Ectodermal cell (in vitro differentiated cells): ENCODE results near the gene ITGB7.

Source experiments
- H3K27ac ChIP-seq: 2 replicates; pipeline ENCODE4 v1.7.0; 2013; ENCODE audit warnings: mild to moderate bottlenecking, low read depth, low read length; ENCODE audit not compliant: insufficient read depth, poor library complexity, severe bottlenecking
- H3K27me3 ChIP-seq: 2 replicates; pipeline ENCODE4 v1.7.0; 2013; ENCODE audit warnings: mild to moderate bottlenecking, low read length; ENCODE audit not compliant: insufficient read depth, control insufficient read depth, poor library complexity, severe bottlenecking
- H3K36me3 ChIP-seq: one replicate; pipeline ENCODE4 v1.7.0; 2013; ENCODE audit warnings: low read length; ENCODE audit not compliant: control insufficient read depth, insufficient read depth
- H3K4me1 ChIP-seq: one replicate; pipeline ENCODE4 v1.7.0; 2013; ENCODE audit warnings: low read length; ENCODE audit not compliant: control insufficient read depth, insufficient read depth
- H3K4me3 ChIP-seq: 2 replicates; pipeline ENCODE4 v1.7.0; 2013; ENCODE audit warnings: low read depth, low read length, control low read depth; ENCODE audit not compliant: insufficient read depth
- H3K9me3 ChIP-seq: 2 replicates; pipeline ENCODE4 v1.7.0; 2013; ENCODE audit warnings: mild to moderate bottlenecking, low read length, moderate library complexity; ENCODE audit not compliant: control insufficient read depth
- WGBS, 2 experiments: methylation state at CpG; one replicate each; pipeline ENCODE4 v1.1.7; 2013; ENCODE audit warnings: missing lambda C conversion rate in 2 of 2; 5-methylcytosine and 5-hydroxymethylcytosine counted together

ITGB7 gene

DNA sequence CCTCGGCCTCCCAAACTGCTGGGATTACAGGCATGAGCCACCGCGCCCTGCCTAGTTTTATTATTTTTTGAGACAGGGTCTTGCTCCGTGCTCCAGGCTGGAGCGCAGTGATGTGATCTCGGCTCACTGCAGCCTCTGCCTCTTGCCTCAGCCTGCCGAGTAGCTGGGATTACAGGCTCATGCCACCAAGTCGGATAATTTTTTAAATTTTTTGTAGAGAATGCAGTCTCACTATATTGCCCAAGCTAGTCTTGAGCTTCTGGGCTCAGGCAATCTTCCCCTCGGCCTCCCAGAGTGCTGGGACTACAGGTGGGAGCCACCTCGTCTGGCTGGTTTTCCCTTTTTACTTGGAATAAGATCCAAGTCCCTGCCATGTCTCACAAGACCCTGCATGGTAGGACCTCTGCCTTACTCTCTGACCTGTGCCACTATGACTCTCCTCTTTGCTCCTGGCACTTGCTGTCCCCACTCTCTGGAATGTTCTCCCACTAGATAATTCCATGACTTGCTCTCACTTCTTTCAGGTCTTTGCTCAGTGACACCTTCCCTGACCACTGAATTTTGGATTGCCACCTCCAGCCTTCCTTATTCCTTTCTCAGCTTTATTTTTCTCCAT is 32.7 kb upstream of the ITGB7 start:
- no peaks in the 10 kb centered on the region for H3K36me3 ChIP-seq
- WGBS, 2 experiments, result 92% methylated on average over 10 of the region's 10 CpGs
- no peaks in the 10 kb centered on the region for H3K27me3 ChIP-seq
- no peak overlapping the region for H3K27ac ChIP-seq
- no peak overlapping the region for H3K4me3 ChIP-seq
- peaks cover 40% of the 10 kb centered on the region for H3K4me1 ChIP-seq
- no peaks in the 10 kb centered on the region for H3K9me3 ChIP-seq

DNA sequence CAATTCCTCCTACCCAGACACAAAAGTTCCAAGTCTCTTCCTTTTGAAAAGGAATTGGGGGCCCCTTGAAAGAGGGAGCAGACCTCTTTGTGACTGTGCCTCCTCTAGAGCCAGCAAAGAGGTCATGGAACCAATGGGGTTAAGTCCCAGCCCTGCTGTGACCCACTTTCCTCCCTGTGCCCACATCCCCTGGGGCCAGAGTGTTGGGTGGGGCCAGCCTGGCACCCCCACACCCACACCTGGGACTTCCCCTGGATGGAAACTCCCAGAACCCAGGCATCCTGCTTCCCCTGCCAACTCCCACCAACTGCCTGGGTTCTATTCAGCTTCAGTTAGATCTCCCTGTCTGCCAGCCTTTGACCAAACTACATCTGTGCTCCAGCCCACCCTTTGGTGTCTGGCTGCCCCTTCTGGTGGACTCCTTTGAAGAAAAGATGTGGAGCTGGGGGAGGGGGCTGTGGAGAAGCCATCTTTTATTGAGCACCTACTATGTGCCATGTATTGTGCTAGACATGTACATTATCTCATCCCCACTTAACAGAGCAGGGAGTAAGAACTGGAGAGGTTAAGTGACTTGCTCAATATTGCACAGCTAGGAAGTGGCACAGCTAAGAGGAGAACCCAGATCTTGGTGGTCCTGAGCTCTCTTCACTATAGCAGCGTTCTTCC is 29.5 kb upstream of the ITGB7 start:
- 96 to 100% methylated on average over 1 of the region's 1 CpG for WGBS, 2 experiments
- peaks cover 1% of the 10 kb centered on the region for H3K27me3 ChIP-seq

DNA sequence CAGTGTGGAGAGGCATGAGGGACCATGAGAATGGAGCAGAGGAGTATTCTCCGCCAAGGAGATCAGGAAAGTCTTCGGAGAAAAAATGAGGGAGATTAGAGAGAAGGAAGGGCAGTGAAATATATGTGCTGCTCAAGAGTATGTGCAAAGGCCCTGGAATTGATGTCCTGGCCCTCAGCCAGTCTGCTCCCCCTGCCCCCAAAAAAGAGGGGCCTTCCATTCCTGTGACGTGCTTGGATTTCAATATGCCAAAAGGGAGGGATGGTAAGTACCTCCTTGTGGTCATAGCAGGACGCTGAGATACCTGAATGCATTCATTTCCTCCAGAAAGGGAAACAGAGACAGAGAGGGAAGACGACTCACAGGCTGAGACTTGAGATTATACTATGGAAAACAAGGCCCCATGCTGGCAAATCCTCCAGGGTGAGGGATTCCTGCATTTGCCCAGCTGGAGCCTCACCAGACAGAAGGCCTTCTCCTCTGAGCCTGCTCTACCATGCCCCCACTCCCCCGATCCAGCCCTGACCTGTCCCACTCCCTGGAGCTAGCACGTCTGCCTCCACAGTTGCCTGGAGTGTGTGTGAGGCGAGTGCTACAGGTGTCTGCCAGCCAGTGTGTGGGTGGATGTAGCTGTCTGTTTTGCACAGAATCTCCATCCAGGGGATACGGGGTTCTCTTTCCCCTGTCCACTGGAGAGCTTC is 28.8 kb upstream of the ITGB7 start:
- Histone ChIP-seq H3K4me1 (peaks cover 41% of the 10 kb centered on the region), H3K9me3 (no peaks in the 10 kb centered on the region), H3K27me3 (peaks cover 5% of the 10 kb centered on the region), H3K36me3 (no peaks in the 10 kb centered on the region), H3K4me3 (no peak overlapping the region), H3K27ac (no peak overlapping the region)
- WGBS, 2 experiments, result 45% methylated on average over 9 of the region's 9 CpGs

More for the DNA sequence above, 29.5 kb upstream of the ITGB7 start:
- Histone ChIP-seq H3K4me1 (peaks cover 47% of the 10 kb centered on the region), H3K36me3 (no peaks in the 10 kb centered on the region), H3K27ac (no peak overlapping the region), H3K4me3 (no peak overlapping the region), H3K9me3 (no peaks in the 10 kb centered on the region)

DNA sequence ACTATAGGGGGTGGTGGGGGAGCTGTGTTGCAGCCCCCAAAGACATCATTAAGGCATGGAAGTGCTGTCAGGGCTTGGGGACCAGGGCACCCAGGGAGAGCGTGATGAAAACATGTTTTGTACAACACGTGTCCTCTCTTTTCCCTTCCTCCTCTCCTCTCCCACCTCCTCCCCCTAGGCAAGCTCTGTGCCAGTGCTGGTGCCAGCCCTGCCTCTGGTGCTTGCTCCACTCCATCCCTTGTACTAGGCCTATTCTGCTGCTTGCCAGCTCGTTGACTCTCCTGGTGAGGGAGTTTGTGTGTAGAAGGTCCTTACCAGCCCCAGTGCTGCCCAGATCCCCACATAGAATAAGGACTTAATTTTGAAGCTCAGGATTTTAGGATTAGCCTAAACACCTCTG is 28.1 kb upstream of the ITGB7 start:
- Histone ChIP-seq H3K27me3 (peaks cover 5% of the 10 kb centered on the region), H3K27ac (no peak overlapping the region), H3K9me3 (no peaks in the 10 kb centered on the region), H3K36me3 (no peaks in the 10 kb centered on the region), H3K4me3 (no peak overlapping the region), H3K4me1 (peaks cover 40% of the 10 kb centered on the region)
- WGBS, 2 experiments, result 79 to 85% methylated on average over 2 to 3 of the region's 3 CpGs

DNA sequence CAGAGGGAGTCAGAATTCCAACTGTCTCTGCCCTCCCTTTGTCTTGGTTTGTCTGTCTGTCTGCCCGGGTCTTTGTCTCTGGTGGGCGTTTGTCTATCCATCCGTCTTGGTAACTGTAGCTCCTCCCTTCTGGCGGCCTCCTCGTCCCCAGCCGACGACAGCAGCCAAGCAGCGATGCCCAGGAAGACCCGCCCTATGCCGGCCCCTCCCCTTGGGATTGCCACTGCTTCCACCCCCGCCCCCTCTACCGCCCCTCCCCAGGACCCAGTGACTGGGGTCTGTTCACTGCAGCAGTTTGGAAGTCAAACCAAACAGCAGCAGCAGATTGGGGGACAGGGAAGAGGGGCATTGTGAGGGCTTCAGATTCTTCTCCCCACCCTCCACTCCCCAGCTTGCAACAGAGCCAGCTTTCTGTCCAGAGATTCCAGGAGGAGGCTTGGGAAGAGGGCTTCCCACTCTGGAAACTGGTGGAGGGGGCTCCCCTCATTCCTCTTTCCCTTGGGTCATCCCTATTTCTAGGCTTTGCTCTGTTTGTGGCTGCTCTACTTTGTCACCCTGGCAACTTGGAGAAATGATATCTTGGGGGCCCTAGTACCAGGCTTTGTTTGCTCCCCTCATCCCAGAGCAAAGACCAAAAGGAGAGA is 27.3 kb upstream of the ITGB7 start:
- peak overlapping the region; percentile 79 for H3K27ac ChIP-seq
- peak overlapping the region; percentile 11 for H3K4me3 ChIP-seq
- no peaks in the 10 kb centered on the region for H3K9me3 ChIP-seq
- no peaks in the 10 kb centered on the region for H3K36me3 ChIP-seq
- peaks cover 42% of the 10 kb centered on the region for H3K4me1 ChIP-seq
- 0 to 2% methylated on average over 12 of the region's 12 CpGs for WGBS, 2 experiments
- peaks cover 5% of the 10 kb centered on the region for H3K27me3 ChIP-seq

DNA sequence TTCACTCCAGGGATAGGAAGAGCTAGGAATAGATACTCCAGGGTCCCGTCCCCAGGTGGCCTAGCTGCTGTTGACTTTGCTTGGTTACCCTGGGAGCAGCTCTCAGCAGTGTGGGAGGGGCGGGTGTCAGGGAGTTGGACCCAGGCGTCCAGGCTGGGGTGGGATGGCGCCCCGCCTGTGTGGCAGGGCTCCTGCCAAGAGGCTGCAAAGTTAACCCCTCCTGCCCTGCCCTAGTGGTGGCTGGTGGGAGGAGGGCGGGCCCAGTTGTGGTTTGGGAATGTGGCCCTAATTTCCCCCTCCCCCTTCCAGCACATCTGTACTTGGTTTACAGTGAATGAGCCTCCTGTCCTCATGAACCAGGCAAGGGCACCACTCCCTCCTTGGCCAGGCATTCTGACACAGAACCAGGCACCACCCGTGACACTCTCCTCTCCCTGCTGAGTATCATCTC is 26.6 kb upstream of the ITGB7 start:
- peak overlapping the region; percentile 11 for H3K4me3 ChIP-seq
- H3K36me3 ChIP-seq, result no peaks in the 10 kb centered on the region
- H3K27me3 ChIP-seq, result peaks cover 5% of the 10 kb centered on the region
- H3K4me1 ChIP-seq, result peaks cover 42% of the 10 kb centered on the region
- peak overlapping the region; percentile 79 for H3K27ac ChIP-seq
- 31 to 32% methylated on average over 7 of the region's 7 CpGs for WGBS, 2 experiments
- H3K9me3 ChIP-seq, result no peaks in the 10 kb centered on the region

DNA sequence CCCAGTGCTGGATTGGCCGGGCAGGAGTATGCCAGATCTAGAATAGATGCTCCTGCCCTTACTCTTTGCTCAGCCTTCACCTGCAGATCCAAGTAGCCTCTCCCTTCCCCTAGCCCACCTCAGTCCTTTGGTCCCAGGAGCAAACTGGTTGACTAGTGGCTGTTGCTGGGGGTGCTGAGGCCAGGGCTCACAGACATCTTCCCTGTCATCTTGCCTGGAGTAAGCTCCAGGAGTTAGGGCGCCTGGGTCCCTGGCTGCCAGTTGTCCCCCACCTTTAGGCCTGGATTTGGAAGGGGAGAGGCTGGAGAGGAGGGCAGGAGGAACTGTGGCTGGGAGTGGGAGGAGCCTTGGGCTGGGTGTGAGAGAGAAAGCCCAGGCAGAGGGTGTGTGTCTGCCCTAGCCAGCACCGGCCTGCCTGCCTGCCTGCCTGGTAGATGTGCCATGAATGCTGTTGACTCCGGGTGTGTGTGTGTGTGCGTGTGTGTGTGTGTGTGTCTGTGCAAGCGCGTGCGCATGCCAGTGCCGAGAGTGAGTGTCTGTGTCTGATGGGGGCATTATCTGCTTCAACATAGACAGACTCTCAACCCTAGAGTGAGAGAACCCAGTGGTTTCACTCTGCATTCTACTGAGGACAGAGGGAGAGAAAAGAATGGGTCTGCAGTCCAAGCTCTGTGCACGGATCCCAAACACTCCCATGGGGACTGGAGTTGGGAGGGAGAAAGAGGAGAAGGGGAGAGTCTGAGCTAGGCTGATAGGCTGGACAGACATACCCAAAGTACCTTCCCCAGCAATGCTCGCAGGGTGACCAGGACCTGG is 25.8 kb upstream of the ITGB7 start:
- Histone ChIP-seq H3K9me3 (no peaks in the 10 kb centered on the region), H3K27ac (no peak overlapping the region), H3K36me3 (no peaks in the 10 kb centered on the region), H3K27me3 (peaks cover 5% of the 10 kb centered on the region), H3K4me1 (peaks cover 42% of the 10 kb centered on the region), H3K4me3 (peak overlapping the region; percentile 28)
- 36 to 37% methylated on average over 11 of the region's 11 CpGs for WGBS, 2 experiments

DNA sequence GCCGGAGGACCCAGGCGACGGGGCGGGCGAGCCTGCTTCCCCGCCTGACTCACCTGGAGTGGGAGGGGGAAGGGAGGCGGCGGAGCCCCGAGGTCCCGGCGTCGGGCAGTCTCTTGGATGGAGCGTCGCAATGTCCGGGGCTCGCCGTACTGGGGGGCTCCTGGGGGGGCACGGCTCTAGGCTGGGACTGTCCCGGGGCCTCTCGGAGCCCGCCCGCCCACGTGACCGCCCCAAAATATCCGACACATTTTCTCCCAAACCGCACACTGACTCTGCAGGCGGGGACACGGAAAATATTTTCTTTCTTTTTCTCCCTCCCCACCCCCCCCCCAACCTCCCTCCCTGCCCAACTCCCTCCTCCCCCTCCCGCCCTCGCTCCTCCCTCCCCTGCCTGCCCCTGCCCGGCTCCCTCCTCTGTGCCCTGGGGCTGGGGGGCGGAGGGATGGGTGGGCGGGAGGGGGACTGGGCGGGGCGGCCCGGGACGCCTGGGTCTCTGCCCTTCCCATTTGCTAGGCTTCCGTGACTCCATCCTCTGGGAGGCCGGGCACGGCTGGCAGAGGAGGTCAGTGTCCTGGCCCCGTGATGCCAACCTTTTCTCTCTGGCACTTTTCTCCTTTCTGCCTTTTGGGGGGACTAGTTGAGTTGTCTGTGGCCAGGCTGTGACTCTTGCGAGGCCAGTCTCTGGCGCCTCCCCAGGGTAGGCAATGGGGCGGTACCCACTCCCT is 25.0 kb upstream of the ITGB7 start, which contains the start of gene RARG:
RARG (minus strand) TSS at position 289 of the 725 bp plus-strand sequence. CDS start 4,664 bp downstream, outside the sequence.
- Histone ChIP-seq H3K27me3 (peaks cover 5% of the 10 kb centered on the region), H3K4me1 (peaks cover 42% of the 10 kb centered on the region)

DNA sequence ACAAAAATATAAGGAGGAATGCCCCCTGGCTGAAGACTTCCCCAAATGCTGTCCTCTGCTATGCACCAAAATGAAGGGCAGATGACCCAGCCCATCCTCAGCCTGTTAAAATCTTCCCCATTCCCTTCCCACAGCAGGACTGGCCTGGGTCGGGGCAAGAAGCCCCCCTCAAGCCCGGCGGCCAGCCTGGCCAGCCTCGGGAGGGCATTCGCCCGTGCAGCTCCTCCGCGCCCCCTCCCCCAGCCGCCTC is 24.5 kb upstream of the ITGB7 start:
- peak overlapping the region; percentile 51 for H3K4me3 ChIP-seq
- no peaks in the 10 kb centered on the region for H3K36me3 ChIP-seq
- H3K4me1 ChIP-seq, result peaks cover 42% of the 10 kb centered on the region
- no peak overlapping the region for H3K27ac ChIP-seq
- WGBS, 2 experiments, result 0% methylated on average over 9 of the region's 9 CpGs
- peaks cover 5% of the 10 kb centered on the region for H3K27me3 ChIP-seq
- H3K9me3 ChIP-seq, result no peaks in the 10 kb centered on the region

More for the DNA sequence above, 25.0 kb upstream of the ITGB7 start, which contains the start of gene RARG:
- no peaks in the 10 kb centered on the region for H3K36me3 ChIP-seq
- H3K27ac ChIP-seq, result no peak within 1 kb of the TSS
- H3K4me3 ChIP-seq, result peak within 1 kb of the TSS; percentile 51
- 1% methylated on average over 40 to 41 of the region's 44 CpGs for WGBS, 2 experiments
- H3K9me3 ChIP-seq, result no peaks in the 10 kb centered on the region
